Measurements from ENCODE around the gene VWF.
"Not testable (repeated sequence)": the region's sequence is repeated elsewhere in the genome, so short reads cannot be mapped to it uniquely, and the experiment has no call there.

Gene VWF

GRCh38 chr12:6124411-6125309 is at the start of gene VWF:
TSS of gene VWF (minus strand) at chr12:6124670. CDS start at chr12:6123196, 1,474 bp downstream.
- DNase-seq: no peak

- no peak for DNase-seq
These were observed 48.4 kb upstream of the VWF start for GRCh38 chr12:6172862-6173261.

- no peak for DNase-seq
These were observed 47.6 kb upstream of the VWF start for GRCh38 chr12:6172086-6172485.

- DNase-seq: no peak
These were observed 47.0 kb upstream of the VWF start for GRCh38 chr12:6171409-6172015.

- peak; percentile 88 for DNase-seq
These were observed 43.1 kb upstream of the VWF start for GRCh38 chr12:6167327-6168280.

- no peak for DNase-seq
These were observed 42.3 kb upstream of the VWF start for GRCh38 chr12:6166808-6167207.

GRCh38 chr12:6165395-6165794 is 40.9 kb upstream of the VWF start:
- DNase-seq: no peak

- DNase-seq: no peak
These were observed 39.1 kb upstream of the VWF start for GRCh38 chr12:6163416-6164060.

- no peak for DNase-seq
These were observed 36.8 kb upstream of the VWF start for GRCh38 chr12:6161124-6161882.

- DNase-seq: not testable (repeated sequence)
These were observed 35.7 kb upstream of the VWF start for GRCh38 chr12:6160049-6160649.

GRCh38 chr12:6159166-6160011 is 34.9 kb upstream of the VWF start:
- not testable (repeated sequence) for DNase-seq

- DNase-seq: no peak
These were observed 34.3 kb upstream of the VWF start for GRCh38 chr12:6158749-6159148.

GRCh38 chr12:6158255-6158654 is 33.8 kb upstream of the VWF start:
- DNase-seq: no peak

- no peak for DNase-seq
These were observed 33.0 kb upstream of the VWF start for GRCh38 chr12:6157482-6157881.

GRCh38 chr12:6154730-6155459 is 30.4 kb upstream of the VWF start:
- DNase-seq: no peak

- not testable (repeated sequence) for DNase-seq
These were observed 24.3 kb upstream of the VWF start for GRCh38 chr12:6148722-6149121.

- no peak for DNase-seq
These were observed 23.6 kb upstream of the VWF start for GRCh38 chr12:6148061-6148460.

GRCh38 chr12:6146951-6147350 is 22.5 kb upstream of the VWF start:
- DNase-seq: no peak

- DNase-seq: no peak
These were observed 22.0 kb upstream of the VWF start for GRCh38 chr12:6146509-6146908.

- no peak for DNase-seq
These were observed 21.1 kb upstream of the VWF start for GRCh38 chr12:6145564-6145963.
